Right renal pelvis (tissue), 4 donors: ENCODE measurements around the gene DGKH. TPM values are rescaled to one million over a fixed set of nuclear protein-coding genes. Genes with fewer than 3 reads are reported as not detected.

ENCODE experiments used
- DNase-seq, 4 donors: peaks; one replicate each; pipeline ENCODE4 v3.0.0-alpha.2; 2013; ENCODE audit warnings: low read depth in 4 of 4, low spot score in 3 of 4, missing footprints in 1 of 4
- polyA plus RNA-seq, 4 donors: library from polyadenylated mRNA; unstranded; fragments of 120-200 nt; gene quantifications; one replicate each; pipeline ENCODE4 v1.2.1, GENCODE V29; 2013; ENCODE audit not compliant: insufficient read length in 4 of 4

The DGKH gene, protein sequence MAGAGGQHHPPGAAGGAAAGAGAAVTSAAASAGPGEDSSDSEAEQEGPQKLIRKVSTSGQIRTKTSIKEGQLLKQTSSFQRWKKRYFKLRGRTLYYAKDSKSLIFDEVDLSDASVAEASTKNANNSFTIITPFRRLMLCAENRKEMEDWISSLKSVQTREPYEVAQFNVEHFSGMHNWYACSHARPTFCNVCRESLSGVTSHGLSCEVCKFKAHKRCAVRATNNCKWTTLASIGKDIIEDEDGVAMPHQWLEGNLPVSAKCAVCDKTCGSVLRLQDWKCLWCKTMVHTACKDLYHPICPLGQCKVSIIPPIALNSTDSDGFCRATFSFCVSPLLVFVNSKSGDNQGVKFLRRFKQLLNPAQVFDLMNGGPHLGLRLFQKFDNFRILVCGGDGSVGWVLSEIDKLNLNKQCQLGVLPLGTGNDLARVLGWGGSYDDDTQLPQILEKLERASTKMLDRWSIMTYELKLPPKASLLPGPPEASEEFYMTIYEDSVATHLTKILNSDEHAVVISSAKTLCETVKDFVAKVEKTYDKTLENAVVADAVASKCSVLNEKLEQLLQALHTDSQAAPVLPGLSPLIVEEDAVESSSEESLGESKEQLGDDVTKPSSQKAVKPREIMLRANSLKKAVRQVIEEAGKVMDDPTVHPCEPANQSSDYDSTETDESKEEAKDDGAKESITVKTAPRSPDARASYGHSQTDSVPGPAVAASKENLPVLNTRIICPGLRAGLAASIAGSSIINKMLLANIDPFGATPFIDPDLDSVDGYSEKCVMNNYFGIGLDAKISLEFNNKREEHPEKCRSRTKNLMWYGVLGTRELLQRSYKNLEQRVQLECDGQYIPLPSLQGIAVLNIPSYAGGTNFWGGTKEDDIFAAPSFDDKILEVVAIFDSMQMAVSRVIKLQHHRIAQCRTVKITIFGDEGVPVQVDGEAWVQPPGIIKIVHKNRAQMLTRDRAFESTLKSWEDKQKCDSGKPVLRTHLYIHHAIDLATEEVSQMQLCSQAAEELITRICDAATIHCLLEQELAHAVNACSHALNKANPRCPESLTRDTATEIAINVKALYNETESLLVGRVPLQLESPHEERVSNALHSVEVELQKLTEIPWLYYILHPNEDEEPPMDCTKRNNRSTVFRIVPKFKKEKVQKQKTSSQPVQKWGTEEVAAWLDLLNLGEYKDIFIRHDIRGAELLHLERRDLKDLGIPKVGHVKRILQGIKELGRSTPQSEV
- 1 to 10 TPM; 5.8 to 6.9 (median 6.1) TPM for polyA plus RNA-seq

DNA sequence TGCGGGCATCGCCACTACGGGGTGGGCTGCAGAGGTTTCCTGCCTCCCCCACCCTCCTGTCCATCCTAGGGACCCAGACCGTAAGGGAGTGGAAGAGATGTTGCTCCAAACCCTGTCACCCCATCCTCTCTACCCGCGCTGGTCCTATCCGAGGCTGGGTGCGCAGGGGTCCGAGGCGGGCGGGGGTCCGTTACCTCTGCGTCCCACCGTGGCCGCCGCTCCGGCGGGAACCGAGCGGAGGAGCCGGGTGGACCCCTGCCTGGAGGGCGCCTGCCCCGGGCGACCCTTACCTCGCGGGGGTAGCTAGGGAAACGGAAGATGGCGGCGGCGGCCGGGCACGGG lies at the start of gene DGKH:
Gene DGKH, plus strand, starts transcription at position 307 of the 342 bp plus-strand sequence. CDS start 126 bp downstream, outside the sequence.
- peak in 1 of 4 donors; percentile 5 for DNase-seq

DNA sequence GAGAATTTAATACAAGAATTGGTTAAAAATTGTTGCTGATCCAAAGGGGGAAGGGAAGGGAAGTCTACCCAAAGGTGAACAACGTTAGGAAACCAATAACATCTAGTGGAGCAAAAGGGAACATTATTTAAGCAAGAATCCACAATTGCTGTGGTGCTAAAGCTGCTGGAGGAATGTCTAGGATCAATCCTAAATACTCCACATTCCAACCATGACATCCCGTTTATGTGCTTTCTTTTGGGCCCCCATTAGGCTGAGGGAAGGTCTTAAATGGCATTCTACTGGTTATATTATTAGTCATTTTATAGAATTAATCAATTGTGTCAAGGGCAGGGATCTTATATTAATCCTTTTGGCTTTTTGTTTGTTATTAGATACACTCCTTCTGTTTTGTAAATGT lies 47.6 kb upstream of the DGKH start:
- DNase-seq, result no peak

DNA sequence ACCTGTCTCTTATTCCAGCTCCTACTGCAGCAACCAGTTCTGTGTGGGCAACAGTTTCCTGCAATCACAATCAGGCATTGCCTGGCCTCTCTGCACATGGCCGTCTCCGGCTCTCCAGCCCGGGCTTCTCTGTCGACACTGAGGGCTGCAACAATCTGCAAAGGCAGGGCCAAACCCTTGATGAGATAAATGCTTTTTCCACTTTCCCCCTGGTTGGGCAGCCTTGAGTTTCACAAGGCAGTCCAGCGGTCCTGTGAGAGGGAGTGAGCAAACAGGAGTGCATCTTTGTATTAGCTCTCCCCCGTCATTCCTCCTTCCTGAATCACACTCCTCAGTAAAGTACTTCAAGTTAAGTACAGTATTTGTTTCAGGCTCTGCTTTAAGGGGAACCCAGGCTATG lies 46.9 kb upstream of the DGKH start:
- DNase-seq, result peak in 3 of 4 donors; percentile 5 to 20 (median 11)

DNA sequence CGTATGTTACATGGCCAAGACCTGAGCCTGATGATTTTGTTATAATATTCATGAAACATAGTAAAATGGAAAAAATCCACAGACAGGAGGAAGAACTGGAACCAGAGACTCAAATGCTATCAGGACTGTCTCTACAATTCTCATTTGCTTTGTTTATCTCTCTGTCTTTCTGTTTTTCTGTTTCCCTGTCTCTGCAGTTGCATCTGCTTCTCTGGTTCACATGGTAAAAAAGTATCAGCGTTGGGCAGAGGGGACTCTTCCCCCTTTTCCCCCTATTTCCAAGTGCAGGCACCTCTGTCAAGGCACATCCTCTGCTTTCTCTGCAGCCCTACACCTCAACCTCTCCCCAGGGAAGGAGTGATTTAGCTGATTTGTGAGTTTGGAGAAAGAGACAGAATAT lies 46.4 kb upstream of the DGKH start:
- DNase-seq, result no peak

DNA sequence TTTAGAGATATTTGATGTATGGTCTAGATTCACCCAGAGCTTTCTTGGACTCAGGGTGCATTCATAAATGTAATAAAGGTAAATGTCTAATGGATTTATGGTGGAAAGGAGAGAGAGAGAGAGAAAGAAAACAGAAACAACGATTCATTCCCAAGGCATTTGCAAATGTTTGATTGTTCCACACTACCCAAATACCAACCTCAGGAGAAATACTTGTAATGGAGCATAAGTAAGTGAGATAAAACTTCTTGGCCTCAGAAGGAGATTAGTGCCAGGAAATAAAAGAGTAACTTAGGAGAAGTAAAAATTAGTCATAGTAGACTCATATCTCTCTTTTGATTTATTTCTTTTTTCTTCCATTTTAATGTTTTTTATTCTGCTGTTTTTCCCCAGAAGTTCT lies 40.6 kb upstream of the DGKH start:
- no peak for DNase-seq

DNA sequence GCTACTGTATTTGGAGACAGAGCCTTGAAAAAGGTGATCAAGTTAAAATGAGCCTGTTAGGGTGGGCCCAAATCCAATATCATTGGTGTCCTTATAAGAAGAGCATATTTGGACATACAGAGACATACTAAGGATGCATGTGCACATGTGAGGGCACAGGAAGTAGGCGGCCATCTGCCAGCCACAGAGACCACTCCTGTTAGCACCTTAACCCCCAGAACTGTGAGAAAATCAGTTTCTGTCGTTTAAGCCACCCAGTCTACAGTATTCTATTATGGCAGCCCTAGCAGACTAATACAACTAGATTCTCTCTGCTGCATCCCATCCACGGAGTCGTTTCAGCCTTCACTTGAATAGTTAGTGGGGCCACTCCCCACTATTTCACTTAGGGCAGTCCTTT lies 39.4 kb upstream of the DGKH start:
- no peak for DNase-seq

DNA sequence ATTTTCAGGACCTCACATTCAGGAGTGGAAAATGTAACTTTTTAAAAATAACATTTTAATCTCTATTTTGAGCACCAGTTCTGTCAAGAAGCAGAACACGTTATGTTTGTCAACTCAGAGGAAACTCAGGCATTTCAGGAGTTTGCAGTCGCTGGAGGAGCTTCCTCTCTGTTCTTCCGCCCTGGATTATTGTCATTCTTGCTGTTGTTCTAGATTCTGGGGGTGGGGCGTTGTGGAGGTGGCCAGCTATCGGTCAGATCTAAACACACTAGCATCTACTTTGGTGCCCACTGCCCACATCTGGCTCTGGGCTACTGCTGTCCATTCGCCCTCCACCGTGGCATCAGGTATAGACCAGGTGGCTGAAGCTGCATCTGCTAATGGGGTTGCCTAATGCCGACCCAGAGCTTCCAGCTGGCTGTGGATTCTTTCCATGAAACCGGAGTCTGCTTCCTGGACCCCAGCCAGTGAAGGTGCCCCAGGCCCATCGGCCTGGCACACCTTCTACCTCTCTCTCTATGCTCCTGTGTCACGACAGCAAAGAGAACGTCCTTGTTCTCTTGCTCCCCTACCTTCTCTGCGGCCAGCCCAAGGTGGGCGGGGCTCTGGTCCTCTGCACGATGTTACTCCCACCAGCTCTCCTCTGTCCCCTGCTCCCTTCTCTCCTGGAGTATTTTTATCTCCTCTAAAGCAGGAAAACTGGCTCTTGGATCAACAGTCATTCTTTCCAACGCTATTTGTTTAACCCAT lies 36.7 kb upstream of the DGKH start:
- no peak for DNase-seq

DNA sequence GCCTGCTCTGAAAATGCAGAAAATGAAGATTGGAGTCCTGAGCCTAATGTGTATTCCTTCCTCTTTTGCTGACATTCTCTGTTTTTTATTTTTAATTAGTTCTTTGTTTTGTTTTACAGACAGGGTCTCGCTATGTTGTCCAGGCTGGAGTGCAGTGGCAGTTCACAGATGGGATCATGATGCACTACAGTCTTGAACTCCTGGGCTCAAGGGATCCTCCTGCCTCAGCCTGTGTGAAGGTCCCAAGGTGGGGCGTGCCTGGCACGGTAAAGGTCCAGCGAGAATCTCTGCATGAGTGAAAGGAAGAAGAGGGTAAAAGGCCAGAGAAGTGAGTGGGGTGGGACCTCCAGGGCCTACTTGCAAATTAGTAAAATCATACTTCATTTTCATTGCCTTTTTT lies 34.3 kb upstream of the DGKH start:
- no peak for DNase-seq

DNA sequence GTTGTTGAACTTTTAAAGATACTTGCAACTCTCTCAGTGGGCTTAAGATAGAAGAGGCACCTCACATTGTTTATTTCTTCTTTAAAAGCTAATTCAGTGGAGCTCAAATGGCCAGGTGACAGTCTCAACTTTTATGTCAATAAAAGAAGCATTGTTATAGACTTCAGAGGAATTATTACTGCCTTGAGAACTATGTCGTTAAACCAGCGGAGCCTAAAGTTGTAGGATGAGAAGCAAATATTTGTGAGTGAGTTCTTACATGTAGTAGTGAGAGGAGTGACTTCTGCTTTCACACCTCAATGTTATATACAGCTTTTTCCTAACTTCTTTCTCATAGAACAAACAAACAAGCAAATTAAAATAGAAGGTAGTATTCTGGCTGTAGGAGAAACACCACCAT lies 31.2 kb upstream of the DGKH start:
- no peak for DNase-seq

DNA sequence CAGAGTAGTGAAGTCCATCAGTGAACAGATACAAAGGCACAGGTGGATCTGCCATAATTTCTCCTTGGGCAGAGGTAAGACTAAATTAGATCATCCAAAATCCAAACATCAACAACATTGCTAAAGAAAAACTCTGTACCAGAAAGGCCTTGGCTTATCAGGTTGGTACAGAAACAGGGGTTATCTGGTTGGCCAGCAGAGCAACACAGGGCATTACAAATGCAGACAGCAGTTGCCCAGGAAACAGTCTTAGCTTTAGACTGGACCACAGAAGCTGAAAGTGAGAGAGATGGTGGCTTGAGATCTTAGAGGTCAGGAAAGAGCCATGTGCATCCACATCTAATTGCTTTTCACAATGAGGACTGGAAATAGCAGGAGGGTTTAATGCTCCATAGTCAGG lies 26.6 kb upstream of the DGKH start:
- no peak for DNase-seq

DNA sequence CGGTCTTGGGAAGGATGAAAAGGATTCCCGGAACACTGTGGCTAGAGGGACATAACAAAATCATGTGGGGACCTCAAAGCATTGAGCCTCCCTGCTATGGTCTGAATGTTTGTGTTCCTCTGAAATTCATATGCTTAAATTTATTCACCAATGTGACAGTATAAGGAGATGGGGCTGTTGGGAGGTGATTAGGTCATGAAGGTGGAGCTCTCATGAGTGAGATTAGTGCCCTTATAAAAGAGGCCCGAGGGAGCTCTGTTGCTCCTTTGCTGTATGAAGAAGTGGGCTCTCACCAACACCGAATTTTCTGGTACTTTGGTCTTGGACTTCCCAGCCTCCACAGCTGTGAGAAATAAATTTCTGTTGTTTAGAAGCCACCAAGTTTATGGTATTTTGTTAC lies 26.1 kb upstream of the DGKH start:
- no peak for DNase-seq

DNA sequence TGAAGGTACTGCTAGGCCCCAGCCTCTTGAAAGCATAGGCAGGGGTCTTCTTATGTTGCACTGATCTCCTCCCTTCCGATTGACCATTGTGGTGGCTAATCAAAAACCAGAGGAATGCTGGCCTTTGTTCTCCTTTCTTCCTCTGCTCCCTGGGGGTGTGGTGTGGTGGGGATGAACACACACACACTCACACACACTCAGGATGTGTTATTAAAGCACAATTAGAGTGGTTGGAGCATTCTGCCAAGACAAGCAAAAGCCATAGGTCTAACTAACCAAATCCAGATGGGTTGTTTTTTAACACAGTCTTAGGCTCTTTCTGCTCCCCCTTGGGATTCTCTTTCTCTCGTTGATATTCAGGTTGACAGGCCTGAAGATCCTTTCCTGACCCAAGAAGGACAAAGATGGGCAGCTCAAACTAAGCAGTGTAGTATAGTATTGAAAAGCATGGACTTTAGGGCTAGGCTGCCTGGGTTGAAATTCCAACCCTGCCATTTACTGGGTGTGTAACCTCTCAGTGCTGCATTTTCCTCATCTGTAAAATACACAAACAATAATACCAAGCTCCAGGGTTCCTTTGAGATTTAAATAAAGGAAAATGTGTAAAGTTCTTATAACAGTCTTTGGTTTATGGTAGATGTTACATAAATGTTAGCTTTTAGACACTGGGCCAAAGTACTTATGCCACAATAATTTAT lies 25.5 kb upstream of the DGKH start:
- no peak for DNase-seq

DNA sequence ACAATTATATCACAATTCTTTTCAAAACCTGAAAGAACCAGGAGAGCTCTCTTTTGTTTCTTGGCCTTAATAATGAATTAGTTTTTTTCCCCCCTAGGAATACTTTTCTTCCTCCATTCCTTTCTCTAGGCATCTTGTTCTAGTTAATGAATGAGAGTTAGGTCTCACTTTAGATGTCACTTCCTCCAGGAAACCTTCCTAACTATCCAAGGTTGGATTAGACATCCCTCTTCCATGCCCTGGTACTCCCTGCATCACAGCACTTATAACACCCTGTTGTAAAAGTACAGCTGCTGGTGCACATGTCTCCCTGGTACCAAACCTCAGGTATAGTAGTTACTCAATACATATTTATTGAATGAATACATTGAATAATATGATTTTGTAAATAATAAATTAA lies 21.2 kb upstream of the DGKH start:
- DNase-seq, result no peak

DNA sequence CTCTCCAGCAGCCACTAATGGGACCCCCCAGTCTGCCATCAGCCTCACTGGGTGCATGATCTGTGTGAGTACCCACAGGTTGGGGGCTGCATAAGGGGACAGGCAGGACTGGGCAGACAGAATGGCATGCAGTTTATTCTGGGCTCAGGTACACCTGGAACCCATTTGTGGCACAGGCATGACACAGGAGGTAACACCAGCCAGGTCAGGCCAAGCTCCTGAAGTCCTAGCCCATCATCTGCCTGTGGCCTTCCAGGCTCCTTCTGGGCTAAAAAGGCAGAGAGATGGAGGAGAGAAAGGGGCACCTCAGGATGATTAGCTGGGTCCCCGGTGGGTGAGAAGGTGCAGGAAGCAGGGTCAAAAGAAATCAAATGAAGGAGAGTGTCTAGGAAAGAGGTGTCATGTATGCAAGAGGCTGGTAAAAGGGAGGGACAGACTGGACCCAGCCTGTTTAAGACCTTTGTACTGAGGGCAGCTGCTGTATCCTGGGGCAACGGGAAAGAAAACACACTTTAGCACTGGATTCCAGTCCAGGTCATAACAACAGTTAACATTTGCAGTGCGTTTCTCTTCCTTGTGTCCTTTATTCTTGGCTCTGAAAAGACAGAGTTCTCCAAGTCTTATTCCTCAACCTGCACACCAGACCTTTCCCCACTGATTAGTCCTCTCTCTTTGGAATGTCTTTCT lies 20.2 kb upstream of the DGKH start:
- peak in 1 of 4 donors; percentile 15 for DNase-seq

DNA sequence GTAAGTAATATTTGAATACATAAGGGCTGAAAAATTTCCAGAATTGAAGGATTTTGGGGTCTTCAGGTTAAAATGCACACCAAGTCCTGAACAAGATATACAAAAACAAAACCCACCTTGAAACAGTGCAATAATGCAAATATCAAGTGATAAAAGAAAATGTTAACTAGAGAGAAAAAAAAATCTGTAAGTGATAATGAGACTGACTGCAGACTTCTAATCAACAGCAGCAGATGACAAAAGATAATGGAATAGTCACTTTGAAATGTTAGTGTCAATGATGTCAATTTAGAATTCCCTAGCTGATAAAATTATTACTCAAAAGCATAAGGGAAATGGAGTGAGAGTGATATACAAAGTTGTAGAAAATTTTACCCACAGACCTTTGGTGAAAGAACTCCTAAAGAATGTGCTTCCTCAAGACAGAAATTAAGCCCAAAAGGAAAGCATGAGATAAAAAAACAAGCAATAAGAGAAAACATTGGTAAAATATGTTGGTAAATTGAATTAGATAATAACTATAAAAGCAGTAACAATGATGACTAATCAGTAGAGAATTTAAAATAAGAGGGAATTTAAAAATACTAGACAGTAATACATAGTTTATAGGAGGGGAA lies 12.4 kb upstream of the DGKH start:
- DNase-seq, result no peak

DNA sequence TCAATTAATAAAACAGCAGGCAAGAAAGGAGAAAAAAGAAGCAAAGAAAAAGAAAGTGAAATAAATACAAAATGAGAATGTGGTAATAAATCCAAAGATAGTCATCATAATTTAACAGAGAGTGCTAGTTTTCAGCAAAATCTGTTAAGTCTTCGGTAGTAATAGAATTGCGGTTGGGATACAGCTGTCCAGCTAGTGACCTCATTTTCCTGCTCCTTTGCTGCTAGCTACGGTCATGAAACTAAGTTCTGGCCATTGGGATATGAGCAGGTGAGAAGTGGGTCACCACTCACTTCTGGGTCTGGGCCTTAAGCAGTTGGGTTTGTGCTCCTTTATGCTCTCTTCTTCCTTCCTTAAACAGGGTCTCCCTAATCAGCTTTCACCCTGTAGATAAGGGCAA lies 11.7 kb upstream of the DGKH start:
- no peak for DNase-seq

DNA sequence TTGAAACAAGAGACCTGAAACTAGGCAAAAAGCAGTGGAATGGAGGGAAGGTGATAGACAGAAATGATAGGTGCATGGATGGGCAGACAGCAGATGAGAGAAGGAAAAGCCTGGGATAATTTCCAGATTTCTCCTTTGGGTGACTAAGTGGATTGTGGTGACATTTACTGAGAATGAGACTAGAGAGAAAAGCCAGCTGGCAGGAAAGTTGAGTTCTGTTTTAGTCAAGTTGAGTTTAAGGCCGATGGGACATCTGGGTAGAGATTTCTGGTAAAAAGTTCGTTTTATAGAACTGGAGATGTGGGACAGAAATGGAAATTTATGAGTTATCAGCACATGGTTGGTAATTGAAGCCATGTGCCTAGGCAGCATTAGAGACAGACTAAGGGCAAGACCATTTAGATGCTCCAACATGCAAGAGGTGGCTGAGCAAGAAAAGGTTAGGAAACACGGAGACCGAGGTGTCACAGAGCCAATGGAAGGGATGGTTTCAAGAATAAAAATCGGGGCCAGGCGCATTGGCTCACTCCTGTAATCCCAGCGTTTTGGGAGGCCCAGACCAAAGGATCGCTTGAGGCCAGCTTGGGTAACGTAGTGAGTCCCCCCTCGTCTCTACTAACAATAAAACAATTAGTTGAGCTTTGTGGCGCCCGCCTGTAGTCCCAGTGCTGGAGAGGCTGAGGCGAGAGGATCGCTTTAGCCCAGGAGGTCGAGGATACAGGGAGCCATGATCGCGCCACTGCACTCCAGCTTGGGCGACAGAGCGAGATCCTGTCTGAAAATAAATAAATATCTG lies 9.6 kb upstream of the DGKH start:
- DNase-seq, result no peak

DNA sequence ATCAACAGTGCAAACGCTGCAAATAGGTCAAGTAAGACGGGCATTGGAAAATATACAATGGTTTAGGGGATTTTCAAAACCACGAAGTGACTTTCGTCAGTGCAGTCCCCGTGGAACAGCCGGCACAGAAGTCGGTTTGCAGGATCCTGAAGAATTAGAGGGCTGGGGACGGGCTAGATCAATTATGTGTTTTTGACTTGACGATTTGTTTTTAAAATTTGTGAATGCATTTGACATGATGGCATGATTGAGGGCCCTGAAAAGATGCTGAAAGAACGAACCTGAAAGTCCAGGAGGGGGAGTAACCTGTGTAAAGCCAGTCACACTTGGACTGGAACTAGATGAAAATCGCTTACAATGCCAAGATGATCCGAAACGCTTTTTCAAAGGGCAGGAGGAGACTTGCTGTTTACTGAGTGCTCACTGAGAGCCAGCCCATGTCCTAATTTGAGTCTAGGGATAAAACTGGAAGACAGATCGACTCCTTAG lies 8.9 kb upstream of the DGKH start:
- DNase-seq, result no peak
